ENCODE data around the gene FALEC.

FALEC gene

GRCh38 chr1:150498342-150498741 is 17.2 kb upstream of the FALEC start:
- H2BK15ac ChIP-seq (ENCODE audit: low read depth, poor library complexity, severe bottlenecking), result no peak overlapping the region
- no peak overlapping the region for H3K23ac ChIP-seq (ENCODE audit: low read length in 2 of 2)
- no peak overlapping the region for H3K4ac ChIP-seq (ENCODE audit: low read depth in 1 of 2, low read length in 2 of 2)
- peaks cover 33 to 54% of the 10 kb centered on the region in 2 experiments for H3K36me3 ChIP-seq (ENCODE audit: control insufficient read depth in 1 of 2, insufficient read depth in 2 of 2, low read depth in 1 of 2, low read length in 2 of 2)
- 97% methylated on average over 10 of the region's 10 CpGs for WGBS
- H3K4me1 ChIP-seq (ENCODE audit: control insufficient read depth, insufficient read depth, low read depth, low read length), result no peaks in the 10 kb centered on the region
- no peak overlapping the region for H2BK12ac ChIP-seq (ENCODE audit: low read length in 2 of 2)
- no peak overlapping the region for H3K14ac ChIP-seq (ENCODE audit: low read length in 2 of 2)
- H3K9ac ChIP-seq (ENCODE audit: low read length), result no peak overlapping the region
- no peak overlapping the region for H2AFZ ChIP-seq (ENCODE audit: low read depth, low read length)
- no peak overlapping the region for H3K18ac ChIP-seq (ENCODE audit: low read depth in 1 of 2, low read length in 2 of 2)
- H4K91ac ChIP-seq (ENCODE audit: low read length), result no peak overlapping the region
- H2BK5ac ChIP-seq (ENCODE audit: low read depth, low read length, poor library complexity, severe bottlenecking), result no peak overlapping the region
- DNase-seq, result no peak
- no peak overlapping the region for H2BK120ac ChIP-seq (ENCODE audit: low read depth, low read length)
- no peaks in the 10 kb centered on the region for H3K27me3 ChIP-seq (ENCODE audit: control insufficient read depth in 1 of 2, insufficient read depth in 1 of 2, low read length in 2 of 2)
- no peak overlapping the region for H2AK5ac ChIP-seq (ENCODE audit: low read length, severe bottlenecking)
- no peak overlapping the region for H3K4me3 ChIP-seq (ENCODE audit: insufficient read depth in 1 of 2, low read depth in 1 of 2, low read length in 2 of 2)
- H4K8ac ChIP-seq (ENCODE audit: low read length), result no peak overlapping the region
- H3K9me3 ChIP-seq (ENCODE audit: control insufficient read depth, low read length), result no peaks in the 10 kb centered on the region
- no peaks in the 10 kb centered on the region for H3K79me1 ChIP-seq (replicated peaks; ENCODE audit: low read length, poor library complexity, severe bottlenecking)
- no peak overlapping the region for H3K4me2 ChIP-seq (ENCODE audit: low read length, poor library complexity, severe bottlenecking)
- H3K27ac ChIP-seq (ENCODE audit: low read length, poor library complexity, severe bottlenecking), result no peak overlapping the region

- H4K91ac ChIP-seq (ENCODE audit: low read length), result no peak overlapping the region
- H3K4me1 ChIP-seq (ENCODE audit: control insufficient read depth, insufficient read depth, low read depth, low read length), result peaks cover 16% of the 10 kb centered on the region
- no peak overlapping the region for H2BK15ac ChIP-seq (ENCODE audit: low read depth, poor library complexity, severe bottlenecking)
- H3K4me3 ChIP-seq (ENCODE audit: insufficient read depth in 1 of 2, low read depth in 1 of 2, low read length in 2 of 2), result no peak overlapping the region
- H3K27me3 ChIP-seq (ENCODE audit: control insufficient read depth in 1 of 2, insufficient read depth in 1 of 2, low read length in 2 of 2), result no peaks in the 10 kb centered on the region
- H3K18ac ChIP-seq (ENCODE audit: low read depth in 1 of 2, low read length in 2 of 2), result no peak overlapping the region
- no peak overlapping the region for H2BK5ac ChIP-seq (ENCODE audit: low read depth, low read length, poor library complexity, severe bottlenecking)
- H3K36me3 ChIP-seq (ENCODE audit: control insufficient read depth in 1 of 2, insufficient read depth in 2 of 2, low read depth in 1 of 2, low read length in 2 of 2), result peaks cover 26 to 55% of the 10 kb centered on the region in 2 experiments
- H3K4ac ChIP-seq (ENCODE audit: low read depth in 1 of 2, low read length in 2 of 2), result no peak overlapping the region
- no peak overlapping the region for H2AK5ac ChIP-seq (ENCODE audit: low read length, severe bottlenecking)
- WGBS, result 91% methylated on average over 5 of the region's 6 CpGs
- H2AFZ ChIP-seq (ENCODE audit: low read depth, low read length), result no peak overlapping the region
- no peak overlapping the region for H2BK120ac ChIP-seq (ENCODE audit: low read depth, low read length)
- H3K14ac ChIP-seq (ENCODE audit: low read length in 2 of 2), result no peak overlapping the region
- peaks cover 7% of the 10 kb centered on the region for H3K79me1 ChIP-seq (replicated peaks; ENCODE audit: low read length, poor library complexity, severe bottlenecking)
- H3K27ac ChIP-seq (ENCODE audit: low read length, poor library complexity, severe bottlenecking), result no peak overlapping the region
- no peak for DNase-seq
- no peak overlapping the region for H3K4me2 ChIP-seq (ENCODE audit: low read length, poor library complexity, severe bottlenecking)
- H3K23ac ChIP-seq (ENCODE audit: low read length in 2 of 2), result no peak overlapping the region
- no peak overlapping the region for H2BK12ac ChIP-seq (ENCODE audit: low read length in 2 of 2)
- H3K9me3 ChIP-seq (ENCODE audit: control insufficient read depth, low read length), result no peaks in the 10 kb centered on the region
- no peak overlapping the region for H4K8ac ChIP-seq (ENCODE audit: low read length)
- no peak overlapping the region for H3K9ac ChIP-seq (ENCODE audit: low read length)
Observed at GRCh38 chr1:150505431-150505830, 10.1 kb upstream of the FALEC start.

GRCh38 chr1:150507912-150508864 is 7.4 kb upstream of the FALEC start, which contains the start of gene ECM1:
ECM1 (plus strand) TSS chr1:150508109; CDS start chr1:150508210, 101 bp downstream.
- 24% methylated on average over 4 of the region's 7 CpGs for WGBS
- peak; percentile 88 for DNase-seq
- Histone ChIP-seq H3K4ac (ENCODE audit: low read depth in 1 of 2, low read length in 2 of 2) (peak within 1 kb of the TSS; percentile 42 to 83), H4K91ac (ENCODE audit: low read length) (peak within 1 kb of the TSS; percentile 77), H3K14ac (ENCODE audit: low read length in 2 of 2) (peak within 1 kb of the TSS in 1 of 2 experiments; percentile 89), H2AFZ (ENCODE audit: low read depth, low read length) (peak within 1 kb of the TSS; percentile 36), H3K23ac (ENCODE audit: low read length in 2 of 2) (peak within 1 kb of the TSS in 1 of 2 experiments; percentile 87), H2AK5ac (ENCODE audit: low read length, severe bottlenecking) (peak within 1 kb of the TSS; percentile 65), H3K9me3 (ENCODE audit: control insufficient read depth, low read length) (no peaks in the 10 kb centered on the region), H2BK15ac (ENCODE audit: low read depth, poor library complexity, severe bottlenecking) (peak within 1 kb of the TSS; percentile 97), H3K18ac (ENCODE audit: low read depth in 1 of 2, low read length in 2 of 2) (peak within 1 kb of the TSS; percentile 87 to 90), H2BK120ac (ENCODE audit: low read depth, low read length) (peak within 1 kb of the TSS; percentile 80), H3K4me2 (ENCODE audit: low read length, poor library complexity, severe bottlenecking) (no peak within 1 kb of the TSS), H3K4me1 (ENCODE audit: control insufficient read depth, insufficient read depth, low read depth, low read length) (peaks cover 19% of the 10 kb centered on the region), H3K9ac (ENCODE audit: low read length) (peak within 1 kb of the TSS; percentile 92), H3K36me3 (ENCODE audit: control insufficient read depth in 1 of 2, insufficient read depth in 2 of 2, low read depth in 1 of 2, low read length in 2 of 2) (peaks cover 40 to 70% of the 10 kb centered on the region in 2 experiments), H2BK12ac (ENCODE audit: low read length in 2 of 2) (peak within 1 kb of the TSS; percentile 75 to 92), H3K27ac (ENCODE audit: low read length, poor library complexity, severe bottlenecking) (peak within 1 kb of the TSS; percentile 21), H2BK5ac (ENCODE audit: low read depth, low read length, poor library complexity, severe bottlenecking) (no peak within 1 kb of the TSS), H4K8ac (ENCODE audit: low read length) (peak within 1 kb of the TSS; percentile 73), H3K4me3 (ENCODE audit: insufficient read depth in 1 of 2, low read depth in 1 of 2, low read length in 2 of 2) (peak within 1 kb of the TSS in 1 of 2 experiments; percentile 86), H3K79me1 (replicated peaks; ENCODE audit: low read length, poor library complexity, severe bottlenecking) (peaks cover 7% of the 10 kb centered on the region), H3K27me3 (ENCODE audit: control insufficient read depth in 1 of 2, insufficient read depth in 1 of 2, low read length in 2 of 2) (no peaks in the 10 kb centered on the region)

- Histone ChIP-seq H3K9ac (ENCODE audit: low read length) (peak overlapping the region; percentile 92), H3K4me2 (ENCODE audit: low read length, poor library complexity, severe bottlenecking) (no peak overlapping the region), H3K14ac (ENCODE audit: low read length in 2 of 2) (peak overlapping the region in 1 of 2 experiments; percentile 69), H3K36me3 (ENCODE audit: control insufficient read depth in 1 of 2, insufficient read depth in 2 of 2, low read depth in 1 of 2, low read length in 2 of 2) (peaks cover 43 to 72% of the 10 kb centered on the region in 2 experiments), H2AFZ (ENCODE audit: low read depth, low read length) (no peak overlapping the region), H3K18ac (ENCODE audit: low read depth in 1 of 2, low read length in 2 of 2) (peak overlapping the region; percentile 58 to 83), H3K23ac (ENCODE audit: low read length in 2 of 2) (peak overlapping the region in 1 of 2 experiments; percentile 44), H3K27me3 (ENCODE audit: control insufficient read depth in 1 of 2, insufficient read depth in 1 of 2, low read length in 2 of 2) (no peaks in the 10 kb centered on the region), H2BK120ac (ENCODE audit: low read depth, low read length) (no peak overlapping the region), H3K4me3 (ENCODE audit: insufficient read depth in 1 of 2, low read depth in 1 of 2, low read length in 2 of 2) (peak overlapping the region in 1 of 2 experiments; percentile 86), H2AK5ac (ENCODE audit: low read length, severe bottlenecking) (no peak overlapping the region), H3K79me1 (replicated peaks; ENCODE audit: low read length, poor library complexity, severe bottlenecking) (peaks cover 7% of the 10 kb centered on the region), H2BK15ac (ENCODE audit: low read depth, poor library complexity, severe bottlenecking) (peak overlapping the region; percentile 44), H3K4ac (ENCODE audit: low read depth in 1 of 2, low read length in 2 of 2) (peak overlapping the region; percentile 24 to 83), H4K8ac (ENCODE audit: low read length) (peak overlapping the region; percentile 38), H4K91ac (ENCODE audit: low read length) (peak overlapping the region; percentile 77), H3K27ac (ENCODE audit: low read length, poor library complexity, severe bottlenecking) (no peak overlapping the region), H3K4me1 (ENCODE audit: control insufficient read depth, insufficient read depth, low read depth, low read length) (peaks cover 19% of the 10 kb centered on the region), H3K9me3 (ENCODE audit: control insufficient read depth, low read length) (no peaks in the 10 kb centered on the region), H2BK5ac (ENCODE audit: low read depth, low read length, poor library complexity, severe bottlenecking) (no peak overlapping the region), H2BK12ac (ENCODE audit: low read length in 2 of 2) (peak overlapping the region; percentile 41 to 67)
- DNase-seq, result no peak
- WGBS, result 88% methylated on average over 4 of the region's 4 CpGs
Observed at GRCh38 chr1:150508982-150509381, 6.6 kb upstream of the FALEC start.
